ENCODE data around the gene HTR3C. TPM values are rescaled to one million over a fixed set of nuclear protein-coding genes. Genes with fewer than 3 reads are reported as not detected.

The HTR3C gene
- total RNA-seq, 1 experiment from 2014 or later: not detected

DNA sequence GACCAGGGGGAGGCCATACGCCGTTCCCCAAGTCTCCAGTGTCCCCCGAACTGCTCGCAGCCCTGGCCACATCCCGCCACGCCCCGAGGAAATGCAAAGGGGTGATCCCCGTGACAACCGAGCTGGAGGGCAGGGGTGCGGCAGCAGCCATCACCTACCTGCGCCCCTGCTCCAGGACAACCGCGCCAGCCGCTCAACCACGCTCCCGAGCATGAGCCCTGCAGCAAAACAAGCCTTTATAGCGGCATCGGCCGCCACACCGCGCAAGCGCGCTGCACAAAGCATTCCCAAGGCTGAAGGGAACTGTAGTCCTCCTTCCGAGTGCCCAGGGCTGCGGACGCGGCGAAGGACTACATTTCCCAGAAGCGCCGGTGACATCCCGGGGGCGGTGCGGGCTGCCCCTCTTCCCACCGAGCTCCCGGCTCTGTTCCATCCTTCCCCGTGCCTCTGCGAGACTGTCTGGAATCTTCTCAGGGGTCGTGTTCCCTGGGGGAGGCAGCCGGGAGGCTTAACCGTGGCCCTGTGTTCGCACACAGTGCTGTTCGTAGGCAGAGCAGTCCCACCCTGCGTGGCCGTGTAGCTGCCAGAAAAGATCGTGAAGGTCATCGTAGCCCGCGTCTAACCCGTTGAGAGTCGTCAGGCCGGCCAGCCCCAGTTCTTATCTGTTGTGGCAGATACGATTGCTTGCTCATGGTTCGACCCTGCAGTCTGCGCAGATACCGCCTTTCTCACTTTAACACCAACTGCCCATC, 35.0 kb upstream of the HTR3C start, which contains the start of gene ABCC5:
Gene ABCC5 (minus strand): TSS at position 213 of the 752 bp plus-strand sequence. CDS start 3,492 bp downstream, outside the sequence.
- Histone ChIP-seq H3K9me3 (ENCODE audit: low read length) (no peaks in the 10 kb centered on the region), H3K79me2 (ENCODE audit: low read length) (peaks cover 32% of the 10 kb centered on the region), H4K20me1 (ENCODE audit: low read length) (no peaks in the 10 kb centered on the region), H3K36me3 (ENCODE audit: low read depth, low read length) (peaks cover 6% of the 10 kb centered on the region; the same call in 1 of the 2 replicates), H3K9ac (ENCODE audit: low read length) (peak within 1 kb of the TSS; percentile 85), H3K4me1 (ENCODE audit: insufficient read depth, low read length) (peaks cover 29% of the 10 kb centered on the region), H3K4me2 (ENCODE audit: low read length) (peak within 1 kb of the TSS; percentile 95), H2AFZ (ENCODE audit: low read length) (peak within 1 kb of the TSS; percentile 100), H3K27me3 (ENCODE audit: low read length) (no peaks in the 10 kb centered on the region), H3K27ac (ENCODE audit: low read length) (peak within 1 kb of the TSS; percentile 26; the same call in 1 of the 2 replicates), H3K4me3 (ENCODE audit: low read length) (peak within 1 kb of the TSS; percentile 98), H3F3A (ENCODE audit: low read length, unreplicated experiment) (no peaks in the 10 kb centered on the region), H3K9me2 (replicated peaks; ENCODE audit: low read length) (no peaks in the 10 kb centered on the region)
- no TSS peak for BruUV-seq (replicated peaks)
- intact Hi-C loops (cut with micrococcal nuclease): loop anchor here (1.0 to 2.0 kb wide), 4 partner anchors 10 to 123 kb away; partner anchors contain the start of gene EIF2B5
- ChIA-PET CTCF (interaction anchor here (0.6 to 1.0 kb wide), 4 partner anchors 12 to 154 kb away, joined by 4 read pairs; no protein-coding TSS in a partner anchor), POLR2A (ENCODE audit: unreplicated experiment) (interaction anchor here (0.5 to 0.6 kb wide), 2 partner anchors 248 to 1078 kb away, joined by 3 read pairs; no protein-coding TSS in a partner anchor)
- ATAC-seq (peak; percentile 97), DNase-seq (peak; percentile 93)
- no peak for TF ChIP-seq EZH2 (IDR thresholded peaks at IDR 0.05; ENCODE audit: low read length, unreplicated experiment)
- TF ChIP-seq, protein P1, sequence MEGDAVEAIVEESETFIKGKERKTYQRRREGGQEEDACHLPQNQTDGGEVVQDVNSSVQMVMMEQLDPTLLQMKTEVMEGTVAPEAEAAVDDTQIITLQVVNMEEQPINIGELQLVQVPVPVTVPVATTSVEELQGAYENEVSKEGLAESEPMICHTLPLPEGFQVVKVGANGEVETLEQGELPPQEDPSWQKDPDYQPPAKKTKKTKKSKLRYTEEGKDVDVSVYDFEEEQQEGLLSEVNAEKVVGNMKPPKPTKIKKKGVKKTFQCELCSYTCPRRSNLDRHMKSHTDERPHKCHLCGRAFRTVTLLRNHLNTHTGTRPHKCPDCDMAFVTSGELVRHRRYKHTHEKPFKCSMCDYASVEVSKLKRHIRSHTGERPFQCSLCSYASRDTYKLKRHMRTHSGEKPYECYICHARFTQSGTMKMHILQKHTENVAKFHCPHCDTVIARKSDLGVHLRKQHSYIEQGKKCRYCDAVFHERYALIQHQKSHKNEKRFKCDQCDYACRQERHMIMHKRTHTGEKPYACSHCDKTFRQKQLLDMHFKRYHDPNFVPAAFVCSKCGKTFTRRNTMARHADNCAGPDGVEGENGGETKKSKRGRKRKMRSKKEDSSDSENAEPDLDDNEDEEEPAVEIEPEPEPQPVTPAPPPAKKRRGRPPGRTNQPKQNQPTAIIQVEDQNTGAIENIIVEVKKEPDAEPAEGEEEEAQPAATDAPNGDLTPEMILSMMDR (conservative IDR thresholded peaks at IDR 0.05; ENCODE audit: low read depth, low read length): peak; percentile 41; the same call in 1 of the 2 replicates
- no peak for TF ChIP-seq EZH2phosphoT487 (IDR thresholded peaks at IDR 0.05; ENCODE audit: borderline replicate concordance, low read length)

DNA sequence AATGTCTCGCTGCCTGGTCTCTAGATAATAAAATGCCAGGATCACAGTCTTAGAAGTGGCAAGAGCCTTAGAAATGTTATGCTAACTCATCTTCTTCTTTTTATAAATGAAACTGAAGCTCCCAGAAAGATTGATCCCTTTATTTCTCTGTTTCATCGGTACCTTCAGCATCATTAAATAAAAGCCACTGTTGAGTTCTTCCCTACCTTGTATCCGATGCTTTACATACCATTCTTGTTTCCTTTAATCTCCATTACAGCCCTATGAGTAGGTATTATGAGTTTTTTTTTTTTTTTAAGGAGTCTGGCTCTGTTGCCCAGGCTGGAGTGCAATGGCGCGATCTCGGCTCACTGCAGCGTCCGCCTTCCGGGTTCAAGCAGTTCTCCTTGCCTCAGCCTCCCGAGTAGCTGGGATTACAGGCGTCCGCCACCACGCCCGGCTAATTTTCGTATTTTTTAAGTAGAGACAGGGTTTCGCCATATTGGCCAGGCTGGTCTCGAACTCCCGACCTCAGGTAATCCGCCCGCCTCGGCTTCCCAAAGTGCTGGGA, 34.3 kb upstream of the HTR3C start:
- POLR2A ChIA-PET (ENCODE audit: unreplicated experiment): interaction anchor here (0.5 to 0.6 kb wide), 2 partner anchors 248 to 1078 kb away, joined by 3 read pairs; no protein-coding TSS in a partner anchor
- Histone ChIP-seq H3F3A (ENCODE audit: low read length, unreplicated experiment) (no peaks in the 10 kb centered on the region), H4K20me1 (ENCODE audit: low read length) (no peaks in the 10 kb centered on the region), H3K79me2 (ENCODE audit: low read length) (peaks cover 32% of the 10 kb centered on the region), H3K9me3 (ENCODE audit: low read length) (no peaks in the 10 kb centered on the region), H3K9ac (ENCODE audit: low read length) (peak overlapping the region; percentile 85), H3K27me3 (ENCODE audit: low read length) (no peaks in the 10 kb centered on the region), H3K9me2 (replicated peaks; ENCODE audit: low read length) (no peaks in the 10 kb centered on the region), H3K27ac (ENCODE audit: low read length) (no peak overlapping the region), H3K4me2 (ENCODE audit: low read length) (peak overlapping the region; percentile 95), H3K36me3 (ENCODE audit: low read depth, low read length) (peaks cover 3% of the 10 kb centered on the region; the same call in 1 of the 2 replicates), H3K4me3 (ENCODE audit: low read length) (peak overlapping the region; percentile 98), H3K4me1 (ENCODE audit: insufficient read depth, low read length) (peaks cover 29% of the 10 kb centered on the region), H2AFZ (ENCODE audit: low read length) (peak overlapping the region; percentile 100)
- ATAC-seq (no peak), DNase-seq (no peak)
- TF ChIP-seq EZH2phosphoT487 (IDR thresholded peaks at IDR 0.05; ENCODE audit: borderline replicate concordance, low read length) (no peak), EZH2 (IDR thresholded peaks at IDR 0.05; ENCODE audit: low read length, unreplicated experiment) (no peak)
- TF ChIP-seq, protein P1 (conservative IDR thresholded peaks at IDR 0.05; ENCODE audit: low read depth, low read length): no peak
- intact Hi-C loops (cut with micrococcal nuclease): no loop called here
- CTCF ChIA-PET: interaction anchor here (0.6 to 1.0 kb wide), 4 partner anchors 13 to 133 kb away, joined by 4 to 7 read pairs (median 4); no protein-coding TSS in a partner anchor
- TSS peak; percentile 90 for BruUV-seq (replicated peaks)

Data from PC-3 (cell line).